Effector memory CD4-positive, alpha-beta T cell (primary cell): Measurements from ENCODE around the gene HDAC3.

ENCODE experiments used
- DNase-seq, 3 donors: peaks; one replicate each; pipeline ENCODE4 v3.0.0-alpha.2; 2020
- H3K27ac ChIP-seq: 2 replicates; pipeline ENCODE4 v1.7.0; 2013; ENCODE audit warnings: mild to moderate bottlenecking, low read length, moderate library complexity; ENCODE audit not compliant: insufficient read depth, poor library complexity, severe bottlenecking
- H3K27me3 ChIP-seq: replicated peaks from 2 replicates; pipeline ENCODE4 v1.7.0; 2013; ENCODE audit warnings: mild to moderate bottlenecking, low read length; ENCODE audit not compliant: insufficient read depth, control insufficient read depth, poor library complexity, severe bottlenecking
- H3K36me3 ChIP-seq: 2 replicates; pipeline ENCODE4 v1.7.0; 2013; ENCODE audit warnings: mild to moderate bottlenecking, low read length, moderate library complexity; ENCODE audit not compliant: control insufficient read depth, insufficient read depth
- H3K4me1 ChIP-seq: 2 replicates; pipeline ENCODE4 v1.7.0; 2013; ENCODE audit warnings: low read length, mild to moderate bottlenecking; ENCODE audit not compliant: control insufficient read depth, insufficient read depth, poor library complexity, severe bottlenecking
- H3K4me3 ChIP-seq: 2 replicates; pipeline ENCODE4 v1.7.0; 2013; ENCODE audit warnings: low read length, low read depth, mild to moderate bottlenecking; ENCODE audit not compliant: insufficient read depth, poor library complexity, severe bottlenecking
- H3K9me3 ChIP-seq: 2 replicates; pipeline ENCODE4 v1.7.0; 2013; ENCODE audit warnings: mild to moderate bottlenecking, low read length, moderate library complexity; ENCODE audit not compliant: control insufficient read depth

The HDAC3 gene

DNA sequence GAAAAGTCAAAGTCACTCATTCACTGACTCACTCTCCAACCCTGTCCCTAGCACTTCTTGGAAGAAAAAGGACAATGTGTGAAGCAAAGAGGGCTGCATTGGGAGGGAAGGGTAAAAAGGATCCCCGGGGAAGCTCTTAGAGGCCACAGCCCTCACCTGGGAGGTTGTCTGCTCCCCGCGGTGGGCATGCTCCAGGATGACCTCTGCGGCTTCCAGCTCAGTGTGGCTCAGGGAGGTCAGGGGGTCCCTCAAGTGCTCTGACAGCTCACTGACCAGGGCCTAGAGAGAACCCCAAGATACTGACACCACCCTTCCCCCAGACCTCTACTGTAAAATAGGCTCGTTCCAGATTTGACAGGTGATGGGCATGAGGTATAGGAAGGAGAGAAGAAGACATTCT lies 10.6 kb upstream of the HDAC3 start:
- H3K9me3 ChIP-seq: no peaks in the 10 kb centered on the region
- peaks cover 8% of the 10 kb centered on the region for H3K4me1 ChIP-seq
- no peaks in the 10 kb centered on the region for H3K27me3 ChIP-seq
- no peak for DNase-seq
- H3K36me3 ChIP-seq: peaks cover 44% of the 10 kb centered on the region
- no peak overlapping the region for H3K4me3 ChIP-seq
- H3K27ac ChIP-seq: no peak overlapping the region

DNA sequence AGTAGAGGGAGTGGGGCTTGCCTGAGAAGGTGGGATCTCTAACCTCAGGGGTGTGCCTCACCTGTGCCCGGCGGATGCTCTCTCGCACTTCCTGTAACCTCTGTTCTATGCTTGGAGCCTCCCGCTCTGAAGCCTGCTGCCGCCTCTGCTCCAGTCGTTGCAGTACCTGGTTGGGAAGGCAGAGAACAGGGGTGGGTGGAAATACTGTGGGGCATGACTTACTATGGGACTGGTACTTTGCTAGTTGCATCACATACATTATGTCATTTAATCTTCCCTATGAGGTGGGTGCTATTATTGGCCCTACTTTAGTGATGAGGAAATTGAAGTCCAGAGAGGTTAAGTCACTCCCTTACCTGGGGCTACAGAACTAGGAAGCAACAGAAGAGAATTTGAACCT lies 9.4 kb upstream of the HDAC3 start:
- no peak for DNase-seq
- no peak overlapping the region for H3K27ac ChIP-seq
- peaks cover 47% of the 10 kb centered on the region for H3K36me3 ChIP-seq
- H3K4me1 ChIP-seq: peaks cover 8% of the 10 kb centered on the region
- no peak overlapping the region for H3K4me3 ChIP-seq
- H3K9me3 ChIP-seq: no peaks in the 10 kb centered on the region
- no peaks in the 10 kb centered on the region for H3K27me3 ChIP-seq

DNA sequence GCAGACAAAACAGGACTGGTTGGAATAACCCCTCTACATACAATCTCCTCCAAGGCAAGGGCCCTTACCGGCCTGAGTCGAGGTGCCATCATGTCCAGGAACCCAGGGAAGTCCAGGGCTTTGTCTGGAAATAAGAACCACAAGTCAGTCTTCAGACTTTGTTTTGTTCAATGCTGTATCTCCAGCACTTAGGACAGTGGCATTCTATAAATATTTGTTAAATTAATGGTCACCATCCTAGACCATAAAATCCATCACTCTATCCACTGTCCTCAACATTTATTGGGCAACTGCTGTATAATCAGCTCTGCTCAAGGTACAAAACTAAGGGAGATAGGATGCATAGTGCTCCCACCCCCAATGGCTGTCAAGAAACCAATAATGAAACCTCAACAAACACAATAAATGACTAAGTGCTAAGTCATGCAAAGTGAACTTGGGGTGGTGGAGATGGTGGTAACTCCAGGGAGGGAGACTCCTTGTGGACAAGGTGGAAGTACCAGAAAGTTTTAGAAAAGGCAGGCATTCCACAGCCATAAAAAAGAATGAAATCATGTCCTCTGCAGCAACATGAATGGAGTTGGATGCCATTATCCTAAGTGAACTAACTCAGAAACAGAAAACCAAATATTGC lies 5.1 kb upstream of the HDAC3 start:
- H3K27me3 ChIP-seq: no peaks in the 10 kb centered on the region
- no peak for DNase-seq
- H3K36me3 ChIP-seq: peaks cover 41% of the 10 kb centered on the region
- no peak overlapping the region for H3K27ac ChIP-seq
- peaks cover 9% of the 10 kb centered on the region for H3K4me1 ChIP-seq
- H3K4me3 ChIP-seq: no peak overlapping the region
- no peaks in the 10 kb centered on the region for H3K9me3 ChIP-seq

DNA sequence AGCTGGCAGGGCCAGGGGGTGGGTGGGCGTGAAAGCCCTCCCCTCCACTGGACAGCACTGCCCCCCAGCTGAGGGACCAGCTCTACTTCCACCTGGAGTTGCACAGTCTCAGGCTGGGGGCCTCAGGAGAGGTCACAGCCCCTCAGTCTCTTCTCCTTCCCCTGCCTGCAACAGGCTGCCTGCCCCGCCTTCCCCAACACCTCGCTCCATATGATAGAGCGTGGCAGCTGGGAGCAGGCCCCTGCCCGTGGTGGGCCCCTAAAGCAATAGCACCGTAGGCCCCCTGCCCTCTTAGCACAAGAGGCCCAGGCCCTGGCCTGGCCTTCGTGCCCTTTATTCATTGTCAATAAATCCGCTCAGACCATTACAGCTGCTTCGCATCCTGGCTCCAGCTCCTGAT lies 4.0 kb upstream of the HDAC3 start:
- Histone ChIP-seq H3K27me3 (no peaks in the 10 kb centered on the region), H3K36me3 (peaks cover 33% of the 10 kb centered on the region), H3K4me3 (no peak overlapping the region), H3K4me1 (peaks cover 14% of the 10 kb centered on the region), H3K9me3 (no peaks in the 10 kb centered on the region), H3K27ac (no peak overlapping the region)
- DNase-seq: no peak

- H3K4me1 ChIP-seq: peaks cover 18% of the 10 kb centered on the region
- H3K27me3 ChIP-seq: no peaks in the 10 kb centered on the region
- no peaks in the 10 kb centered on the region for H3K9me3 ChIP-seq
- DNase-seq: no peak
- H3K4me3 ChIP-seq: no peak overlapping the region
- peaks cover 26% of the 10 kb centered on the region for H3K36me3 ChIP-seq
- H3K27ac ChIP-seq: no peak overlapping the region
Measured at GRCh38 chr5:141640051-141640415, 3.4 kb upstream of the HDAC3 start.

DNA sequence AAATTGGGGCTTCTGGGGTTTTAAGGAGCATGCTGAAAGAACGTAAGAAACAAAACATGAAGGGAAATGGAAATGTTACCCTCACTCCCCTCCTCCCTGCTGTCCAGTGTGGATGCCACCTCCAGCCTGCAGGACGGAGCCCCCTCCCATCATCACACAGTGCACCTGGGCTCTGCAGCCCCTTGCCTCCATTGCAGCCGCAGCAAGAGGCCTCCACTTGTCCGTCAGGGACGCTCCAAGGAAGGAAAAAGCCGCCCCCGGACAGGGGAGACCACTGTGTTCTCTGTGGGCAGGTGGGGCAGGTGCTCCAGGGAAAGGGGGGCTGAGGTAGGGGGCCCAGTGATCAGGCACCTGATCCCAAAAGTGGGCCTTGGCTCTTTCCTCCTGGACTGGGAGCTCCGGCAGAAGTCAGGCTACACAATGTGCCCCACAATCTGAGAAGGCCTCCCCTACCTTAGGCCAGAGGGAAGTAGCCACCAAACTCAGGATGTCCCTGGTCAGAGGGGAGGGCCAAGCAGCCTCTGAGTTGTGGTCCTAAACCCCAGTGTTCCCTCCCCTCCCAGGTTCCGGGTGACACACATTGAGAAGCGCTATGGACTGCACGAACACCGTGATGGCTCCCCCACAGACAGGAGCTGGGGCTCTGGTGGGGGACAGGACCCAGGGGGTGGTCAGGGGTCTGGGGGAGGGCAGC lies 2.9 kb upstream of the HDAC3 start:
- no peaks in the 10 kb centered on the region for H3K27me3 ChIP-seq
- no peak overlapping the region for H3K4me3 ChIP-seq
- no peak for DNase-seq
- H3K4me1 ChIP-seq: peaks cover 22% of the 10 kb centered on the region
- H3K27ac ChIP-seq: no peak overlapping the region
- peaks cover 22% of the 10 kb centered on the region for H3K36me3 ChIP-seq
- no peaks in the 10 kb centered on the region for H3K9me3 ChIP-seq

- H3K4me1 ChIP-seq: peaks cover 28% of the 10 kb centered on the region
- H3K4me3 ChIP-seq: no peak overlapping the region
- no peaks in the 10 kb centered on the region for H3K9me3 ChIP-seq
- DNase-seq: no peak
- H3K36me3 ChIP-seq: peaks cover 16% of the 10 kb centered on the region
- no peaks in the 10 kb centered on the region for H3K27me3 ChIP-seq
- H3K27ac ChIP-seq: no peak overlapping the region
Measured at GRCh38 chr5:141638771-141639170, 2.1 kb upstream of the HDAC3 start.

DNA sequence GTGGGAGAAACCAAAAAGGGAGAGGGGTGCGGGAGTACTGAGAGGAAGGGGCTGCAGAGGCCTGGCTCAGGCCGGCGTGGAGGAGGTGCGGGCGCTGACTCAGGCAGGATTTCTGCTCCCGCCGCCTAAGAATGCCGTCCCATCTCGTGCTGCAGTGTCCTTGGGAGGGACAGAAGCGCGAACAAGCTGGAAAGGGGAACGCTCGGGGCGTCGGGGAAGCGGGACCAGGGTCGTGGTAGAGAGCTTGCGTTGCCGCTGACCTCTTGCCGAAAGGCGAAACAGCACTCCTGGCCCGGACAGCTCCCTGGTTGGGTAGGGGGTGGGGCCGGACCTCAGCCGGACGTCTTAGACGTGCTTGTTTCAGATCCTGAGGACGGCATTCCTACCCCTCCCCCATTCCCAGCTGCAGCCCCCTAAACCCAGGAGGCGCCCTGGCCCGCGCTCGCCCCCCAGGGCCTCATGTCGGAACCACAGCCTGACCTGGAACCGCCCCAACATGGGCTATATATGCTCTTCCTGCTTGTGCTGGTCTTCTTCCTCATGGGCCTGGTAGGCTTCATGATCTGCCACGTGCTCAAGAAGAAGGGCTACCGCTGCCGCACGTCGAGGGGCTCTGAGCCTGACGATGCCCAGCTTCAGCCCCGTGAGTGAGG lies 1.2 kb upstream of the HDAC3 start:
- H3K4me3 ChIP-seq: peak overlapping the region; percentile 98
- H3K27me3 ChIP-seq: no peaks in the 10 kb centered on the region
- H3K4me1 ChIP-seq: peaks cover 28% of the 10 kb centered on the region
- peaks cover 11% of the 10 kb centered on the region for H3K36me3 ChIP-seq
- DNase-seq: peak; percentile 19 to 36 (median 29)
- no peaks in the 10 kb centered on the region for H3K9me3 ChIP-seq
- H3K27ac ChIP-seq: peak overlapping the region; percentile 78

GRCh38 chr5:141637123-141637766 lies 596 bp upstream of the HDAC3 start:
- H3K4me1 ChIP-seq: peaks cover 28% of the 10 kb centered on the region
- no peaks in the 10 kb centered on the region for H3K27me3 ChIP-seq
- DNase-seq: peak; percentile 14 to 43 (median 38)
- peak overlapping the region; percentile 78 for H3K27ac ChIP-seq
- peaks cover 16% of the 10 kb centered on the region for H3K36me3 ChIP-seq
- H3K9me3 ChIP-seq: no peaks in the 10 kb centered on the region
- peak overlapping the region; percentile 98 for H3K4me3 ChIP-seq

GRCh38 chr5:141636106-141636412 lies 590 bp downstream of the HDAC3 start:
- DNase-seq: no peak
- Histone ChIP-seq H3K4me3 (peak overlapping the region; percentile 98), H3K36me3 (peaks cover 15% of the 10 kb centered on the region), H3K27me3 (no peaks in the 10 kb centered on the region), H3K4me1 (peaks cover 28% of the 10 kb centered on the region), H3K9me3 (no peaks in the 10 kb centered on the region), H3K27ac (peak overlapping the region; percentile 78)
